GM19324 (cell line): ENCODE data around the gene TNP1.

Source experiments
- ATAC-seq: cut with Tn5 transposase; IDR thresholded peaks from one replicate; pipeline ENCODE4 v1.9.1; 2021; ENCODE audit warnings: mild to moderate bottlenecking, moderate library complexity; ENCODE audit not compliant: unreplicated experiment, low FRiP score

The TNP1 gene

GRCh38 chr2:216877085-216877484, 17.2 kb upstream of the TNP1 start:
- no peak for ATAC-seq

GRCh38 chr2:216875862-216876261, 16.0 kb upstream of the TNP1 start:
- ATAC-seq = no peak

GRCh38 chr2:216873573-216873972, 13.7 kb upstream of the TNP1 start:
- no peak for ATAC-seq

GRCh38 chr2:216872624-216873023, 12.8 kb upstream of the TNP1 start:
- no peak for ATAC-seq

GRCh38 chr2:216872040-216872439, 12.2 kb upstream of the TNP1 start:
- ATAC-seq = no peak

GRCh38 chr2:216871333-216871934, 11.6 kb upstream of the TNP1 start:
- ATAC-seq = no peak

- ATAC-seq = no peak
Measured at GRCh38 chr2:216870508-216871332, 10.9 kb upstream of the TNP1 start.

- no peak for ATAC-seq
Measured at GRCh38 chr2:216866515-216867095, 6.7 kb upstream of the TNP1 start.

- no peak for ATAC-seq
Measured at GRCh38 chr2:216865658-216866057, 5.8 kb upstream of the TNP1 start.

- no peak for ATAC-seq
Measured at GRCh38 chr2:216863946-216864345, 4.1 kb upstream of the TNP1 start.

GRCh38 chr2:216862628-216863398, 2.9 kb upstream of the TNP1 start:
- no peak for ATAC-seq

- ATAC-seq = no peak
Measured at GRCh38 chr2:216860426-216861137, 718 bp upstream of the TNP1 start.

GRCh38 chr2:216858312-216858711, 1.6 kb downstream of the TNP1 start:
- no peak for ATAC-seq

- ATAC-seq = no peak
Measured at GRCh38 chr2:216857131-216857550, 2.7 kb downstream of the TNP1 start.

GRCh38 chr2:216856406-216857065, 3.3 kb downstream of the TNP1 start:
- ATAC-seq = no peak

GRCh38 chr2:216855605-216856004, 4.3 kb downstream of the TNP1 start:
- ATAC-seq = no peak

GRCh38 chr2:216855079-216855478, 4.8 kb downstream of the TNP1 start:
- ATAC-seq = no peak

GRCh38 chr2:216851486-216852090, 8.3 kb downstream of the TNP1 start:
- no peak for ATAC-seq

- ATAC-seq = no peak
Measured at GRCh38 chr2:216850665-216851322, 9.1 kb downstream of the TNP1 start.
